NCI-H1417 (cell line): Measurements from ENCODE around the gene PDE4D.
"Not testable (repeated sequence)": the region's sequence is repeated elsewhere in the genome, so short reads cannot be mapped to it uniquely, and the experiment has no call there.

Experiments used
- DNase-seq, 3 experiments: peaks; one replicate each; lab custom pipeline; 2025; lab: John Stamatoyannopoulos, UW

PDE4D gene

GRCh38 chr5:59609501-59610265 lies 283.8 kb downstream of the PDE4D start:
- DNase-seq = no peak

- no peak for DNase-seq
Measured at GRCh38 chr5:59608745-59609144, 284.8 kb downstream of the PDE4D start.

GRCh38 chr5:59607138-59607765 lies 286.3 kb downstream of the PDE4D start:
- DNase-seq = peak in 2 of 3 experiments; percentile 12 to 61

GRCh38 chr5:59605915-59606314 lies 287.6 kb downstream of the PDE4D start:
- DNase-seq = no peak

- DNase-seq = no peak
Measured at GRCh38 chr5:59604111-59604510, 289.4 kb downstream of the PDE4D start.

- DNase-seq = peak in 1 of 3 experiments; percentile 32
Measured at GRCh38 chr5:59600998-59601397, 292.5 kb downstream of the PDE4D start.

GRCh38 chr5:59600153-59600552 lies 293.4 kb downstream of the PDE4D start:
- DNase-seq = no peak

- no peak for DNase-seq
Measured at GRCh38 chr5:59599729-59600128, 293.8 kb downstream of the PDE4D start.

- peak in 1 of 3 experiments; percentile 42 for DNase-seq
Measured at GRCh38 chr5:59598547-59598874, 295.0 kb downstream of the PDE4D start.

GRCh38 chr5:59597690-59598546 lies 295.6 kb downstream of the PDE4D start:
- peak in 1 of 3 experiments; percentile 54 for DNase-seq

GRCh38 chr5:59596586-59597350 lies 296.8 kb downstream of the PDE4D start:
- peak in 1 of 3 experiments; percentile 42 for DNase-seq

GRCh38 chr5:59594118-59594517 lies 299.4 kb downstream of the PDE4D start:
- not testable (repeated sequence) for DNase-seq

GRCh38 chr5:59593439-59594007 lies 300.0 kb downstream of the PDE4D start:
- DNase-seq = no peak

- DNase-seq = no peak
Measured at GRCh38 chr5:59592101-59592500, 301.4 kb downstream of the PDE4D start.

GRCh38 chr5:59591162-59591561 lies 302.4 kb downstream of the PDE4D start:
- DNase-seq = no peak

GRCh38 chr5:59588922-59589321 lies 304.6 kb downstream of the PDE4D start:
- no peak for DNase-seq

- DNase-seq = peak; percentile 68 to 88 (median 72)
Measured at GRCh38 chr5:59587489-59588337, 305.8 kb downstream of the PDE4D start.

GRCh38 chr5:59586841-59587240 lies 306.7 kb downstream of the PDE4D start:
- peak in 1 of 3 experiments; percentile 28 for DNase-seq

- DNase-seq = peak in 1 of 3 experiments; percentile 8
Measured at GRCh38 chr5:59584858-59585846, 308.4 kb downstream of the PDE4D start.
